Muscle layer of colon (tissue), 2 donors: ENCODE results near the gene MPPED2.

Experiments used
- H3K27ac ChIP-seq: one replicate; pipeline ENCODE4 v1.7.0; 2013; ENCODE audit warnings: low read depth, mild to moderate bottlenecking, low read length, moderate library complexity
- H3K27me3 ChIP-seq, 2 donors: one replicate each; pipeline ENCODE4 v1.7.0; 2013; ENCODE audit warnings: low read length in 2 of 2, mild to moderate bottlenecking in 2 of 2; ENCODE audit not compliant: insufficient read depth in 2 of 2, control insufficient read depth in 1 of 2
- H3K36me3 ChIP-seq: one replicate; pipeline ENCODE4 v1.7.0; 2013; ENCODE audit warnings: mild to moderate bottlenecking, low read length; ENCODE audit not compliant: insufficient read depth
- H3K4me1 ChIP-seq: one replicate; pipeline ENCODE4 v1.7.0; 2013; ENCODE audit warnings: mild to moderate bottlenecking, low read length; ENCODE audit not compliant: insufficient read depth
- H3K4me3 ChIP-seq, 2 donors: one replicate each; pipeline ENCODE4 v1.7.0; 2013; ENCODE audit warnings: low read length in 2 of 2, low read depth in 1 of 2, mild to moderate bottlenecking in 1 of 2, moderate library complexity in 1 of 2
- H3K9ac ChIP-seq: one replicate; pipeline ENCODE4 v1.7.0; 2013; ENCODE audit warnings: low read length
- H3K9me3 ChIP-seq: one replicate; pipeline ENCODE4 v1.7.0; 2013; ENCODE audit warnings: mild to moderate bottlenecking, low read length
- donor health status: abdominal sarcoma.
- donor health status: Adenocarcinoma of cecum.

MPPED2 gene

GRCh38 chr11:30481796-30482195, 104.4 kb downstream of the MPPED2 start:
- H3K27me3 ChIP-seq, result no peaks in the 10 kb centered on the region
- H3K9me3 ChIP-seq, result no peaks in the 10 kb centered on the region
- H3K4me3 ChIP-seq, result no peak overlapping the region
- H3K36me3 ChIP-seq, result no peaks in the 10 kb centered on the region
- H3K4me1 ChIP-seq, result peaks cover 37% of the 10 kb centered on the region
- no peak overlapping the region for H3K9ac ChIP-seq
- no peak overlapping the region for H3K27ac ChIP-seq

DNA sequence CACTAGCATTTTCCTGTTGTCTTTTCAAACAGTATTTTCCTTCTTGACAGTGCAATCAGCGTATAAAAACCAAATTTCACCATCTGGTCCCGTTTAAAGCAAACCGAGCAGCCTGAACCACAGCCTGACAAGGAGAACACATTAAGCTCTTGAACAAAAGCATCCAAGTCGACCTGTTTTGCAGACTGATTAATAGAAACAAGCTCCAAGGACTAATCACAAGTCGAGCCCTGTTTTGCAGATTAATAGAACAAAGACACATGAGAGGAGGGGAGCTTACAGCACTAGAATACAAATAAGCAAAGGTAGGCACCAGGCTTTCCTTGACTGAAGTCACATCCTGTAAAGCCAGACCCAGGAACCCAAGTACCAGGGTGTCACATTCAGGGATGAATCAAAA, 104.8 kb downstream of the MPPED2 start:
- no peak overlapping the region for H3K9ac ChIP-seq
- no peaks in the 10 kb centered on the region for H3K9me3 ChIP-seq
- H3K27ac ChIP-seq, result peak overlapping the region; percentile 30
- peaks cover 37% of the 10 kb centered on the region for H3K4me1 ChIP-seq
- no peak overlapping the region for H3K4me3 ChIP-seq
- no peaks in the 10 kb centered on the region for H3K36me3 ChIP-seq
- no peaks in the 10 kb centered on the region for H3K27me3 ChIP-seq

DNA sequence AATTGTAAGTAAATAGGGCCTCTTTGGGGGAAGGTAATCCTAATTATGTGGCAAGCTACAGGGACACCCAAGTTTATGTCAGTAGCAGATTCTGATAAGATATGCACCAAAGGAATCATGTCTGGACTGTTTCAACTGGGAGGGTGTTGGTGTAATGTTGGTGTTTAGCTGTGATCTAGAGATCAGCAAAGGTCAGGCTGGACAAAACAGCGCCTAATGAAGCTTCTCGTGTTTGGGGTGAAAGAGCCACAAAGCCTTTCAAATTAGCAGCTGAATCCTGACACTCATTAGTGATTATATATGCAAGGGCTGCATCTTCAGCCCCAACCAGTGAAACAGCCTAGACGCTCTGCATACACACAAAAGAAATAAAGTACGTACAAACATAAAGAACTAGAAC, 106.3 kb downstream of the MPPED2 start:
- no peaks in the 10 kb centered on the region for H3K27me3 ChIP-seq
- H3K4me1 ChIP-seq, result peaks cover 37% of the 10 kb centered on the region

DNA sequence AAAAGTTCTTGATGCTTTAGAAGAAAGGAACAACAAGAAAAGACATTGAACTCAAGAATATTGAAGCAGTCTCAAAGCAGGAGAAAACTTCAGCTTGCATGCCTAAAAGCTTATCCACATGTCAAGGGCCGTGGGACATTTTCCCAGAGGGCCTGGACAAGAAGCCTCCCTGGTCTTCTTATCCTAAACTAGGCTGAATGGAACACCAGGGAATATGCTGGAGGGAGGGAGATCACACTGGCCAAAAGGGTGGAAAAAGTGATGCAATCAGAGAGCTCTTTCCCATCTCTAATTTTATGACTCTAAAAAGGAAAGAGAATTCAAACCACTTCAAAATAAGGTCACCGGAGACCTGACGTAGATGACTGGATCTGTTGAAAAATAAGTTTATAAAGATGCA, 107.2 kb downstream of the MPPED2 start:
- H3K9ac ChIP-seq, result no peak overlapping the region
- peak overlapping the region in 1 of 2 donors; percentile 37 for H3K4me3 ChIP-seq
- no peaks in the 10 kb centered on the region for H3K9me3 ChIP-seq
- no peaks in the 10 kb centered on the region for H3K36me3 ChIP-seq
- peaks cover 37% of the 10 kb centered on the region for H3K4me1 ChIP-seq
- peak overlapping the region; percentile 35 for H3K27ac ChIP-seq
- H3K27me3 ChIP-seq, result no peaks in the 10 kb centered on the region

More for the DNA sequence above, 106.3 kb downstream of the MPPED2 start:
- H3K4me3 ChIP-seq, result no peak overlapping the region
- no peak overlapping the region for H3K9ac ChIP-seq
- H3K36me3 ChIP-seq, result no peaks in the 10 kb centered on the region
- no peak overlapping the region for H3K27ac ChIP-seq
- no peaks in the 10 kb centered on the region for H3K9me3 ChIP-seq

GRCh38 chr11:30477061-30477460, 109.1 kb downstream of the MPPED2 start:
- Histone ChIP-seq H3K9ac (no peak overlapping the region), H3K27me3 (no peaks in the 10 kb centered on the region), H3K4me3 (no peak overlapping the region), H3K36me3 (no peaks in the 10 kb centered on the region), H3K27ac (no peak overlapping the region), H3K4me1 (peaks cover 37% of the 10 kb centered on the region), H3K9me3 (no peaks in the 10 kb centered on the region)

DNA sequence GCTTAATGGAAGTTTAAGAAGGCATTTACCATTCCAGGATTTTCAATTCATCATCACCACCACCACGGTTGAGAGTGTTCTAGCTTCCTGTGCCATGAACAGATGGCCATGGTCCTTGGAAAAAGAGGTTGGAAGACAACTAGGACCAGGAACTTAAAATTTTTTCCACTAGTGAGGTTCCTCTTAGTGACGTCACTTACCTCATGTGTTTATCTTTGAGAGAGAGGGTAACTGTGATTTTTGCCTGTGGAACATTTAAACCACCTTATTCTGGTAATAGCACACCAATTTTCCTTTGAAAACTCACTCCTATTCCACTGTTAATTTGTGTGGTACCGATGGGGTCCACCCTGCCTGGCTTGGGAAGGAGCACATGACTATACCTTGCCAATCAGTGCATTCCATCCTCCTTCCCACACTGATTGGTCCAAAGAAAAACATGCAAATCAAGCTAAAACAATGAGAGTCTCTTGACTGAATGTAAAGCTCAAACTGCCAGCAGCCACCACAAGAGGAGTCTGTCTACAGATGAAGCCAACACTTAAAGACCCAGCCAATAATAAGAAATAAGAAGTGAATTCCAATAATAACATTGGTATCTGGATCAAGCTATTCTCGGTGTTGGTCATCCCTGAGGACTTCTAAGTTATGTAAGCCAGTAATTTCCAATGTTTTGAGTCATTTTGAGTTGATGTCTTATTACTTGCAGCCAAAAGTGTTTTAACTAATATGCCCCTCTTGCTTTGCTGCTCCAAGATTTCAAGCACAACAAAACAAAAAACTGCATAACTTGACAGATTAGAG, 111.8 kb downstream of the MPPED2 start:
- Histone ChIP-seq H3K27ac (no peak overlapping the region), H3K4me1 (peaks cover 13% of the 10 kb centered on the region), H3K4me3 (no peak overlapping the region), H3K36me3 (no peaks in the 10 kb centered on the region), H3K9ac (no peak overlapping the region), H3K9me3 (no peaks in the 10 kb centered on the region), H3K27me3 (no peaks in the 10 kb centered on the region)

DNA sequence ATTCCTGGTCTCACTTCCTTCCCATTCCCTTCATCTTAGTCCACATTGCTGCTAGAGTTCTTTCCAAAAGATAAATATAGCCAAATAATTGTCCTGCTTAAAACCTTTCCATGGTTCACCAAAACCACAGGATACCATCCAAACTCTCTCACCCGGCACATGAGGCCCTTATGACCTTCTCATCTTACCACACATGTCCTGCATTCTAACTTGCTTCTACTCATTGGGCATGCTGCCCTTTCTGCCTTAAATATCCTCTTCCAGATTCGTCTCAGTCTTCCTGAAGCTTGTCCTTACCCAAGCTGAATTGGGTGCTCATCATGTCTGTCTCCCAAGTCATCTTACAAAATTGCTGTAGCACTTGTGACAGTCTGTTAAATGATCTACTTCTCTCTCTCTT, 114.9 kb downstream of the MPPED2 start:
- no peak overlapping the region for H3K27ac ChIP-seq
- no peaks in the 10 kb centered on the region for H3K4me1 ChIP-seq
- no peaks in the 10 kb centered on the region for H3K9me3 ChIP-seq
- no peaks in the 10 kb centered on the region for H3K36me3 ChIP-seq
- no peak overlapping the region for H3K4me3 ChIP-seq
- H3K9ac ChIP-seq, result no peak overlapping the region
- no peaks in the 10 kb centered on the region for H3K27me3 ChIP-seq

- H3K9me3 ChIP-seq, result no peaks in the 10 kb centered on the region
- H3K4me1 ChIP-seq, result no peaks in the 10 kb centered on the region
- no peaks in the 10 kb centered on the region for H3K36me3 ChIP-seq
- H3K9ac ChIP-seq, result no peak overlapping the region
- H3K27ac ChIP-seq, result no peak overlapping the region
- H3K4me3 ChIP-seq, result no peak overlapping the region
- no peaks in the 10 kb centered on the region for H3K27me3 ChIP-seq
Observed at GRCh38 chr11:30468881-30469280, 117.3 kb downstream of the MPPED2 start.

DNA sequence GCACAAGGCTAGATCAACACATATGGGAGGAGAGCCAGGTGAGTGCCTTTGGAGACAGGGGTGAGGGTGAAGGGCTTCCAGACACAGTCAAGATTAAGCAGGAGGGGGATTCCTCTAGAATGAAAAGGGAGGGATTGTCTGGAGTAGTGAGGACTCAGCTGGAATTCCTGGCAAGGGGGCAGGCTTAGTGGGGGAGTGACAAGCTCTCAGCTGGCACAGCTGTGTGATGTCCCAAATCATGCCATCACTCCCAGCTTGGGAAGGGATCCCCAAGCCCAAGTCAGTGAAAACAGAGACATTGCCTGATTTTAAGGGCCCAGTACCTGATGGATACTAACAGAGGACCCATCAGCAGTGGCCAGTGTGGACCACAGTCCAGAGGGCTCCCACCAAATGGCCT, 119.0 kb downstream of the MPPED2 start:
- Histone ChIP-seq H3K4me3 (no peak overlapping the region), H3K36me3 (no peaks in the 10 kb centered on the region), H3K4me1 (no peaks in the 10 kb centered on the region), H3K27ac (no peak overlapping the region), H3K9me3 (no peaks in the 10 kb centered on the region), H3K9ac (no peak overlapping the region), H3K27me3 (no peaks in the 10 kb centered on the region)

DNA sequence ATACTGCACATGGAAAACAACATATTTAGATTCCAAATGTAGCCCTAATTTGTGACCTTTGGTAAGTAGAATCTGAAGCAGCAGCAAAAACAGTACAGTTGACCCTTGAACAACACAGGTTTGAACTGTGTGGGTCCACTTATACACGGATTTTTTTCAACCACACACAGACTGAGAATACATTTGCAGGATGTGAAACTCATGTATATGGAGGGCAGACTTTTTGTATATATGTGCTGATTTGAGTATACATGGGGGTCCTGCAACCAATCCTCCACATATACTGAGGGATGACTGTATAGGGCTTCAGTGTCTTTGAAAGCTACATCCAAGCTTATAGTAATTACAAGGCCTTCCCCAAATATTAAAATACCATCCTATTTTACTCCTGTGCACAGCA, 120.5 kb downstream of the MPPED2 start:
- no peak overlapping the region for H3K4me3 ChIP-seq
- no peak overlapping the region for H3K9ac ChIP-seq
- H3K36me3 ChIP-seq, result no peaks in the 10 kb centered on the region
- H3K27ac ChIP-seq, result no peak overlapping the region
- H3K4me1 ChIP-seq, result no peaks in the 10 kb centered on the region
- H3K27me3 ChIP-seq, result no peaks in the 10 kb centered on the region
- H3K9me3 ChIP-seq, result no peaks in the 10 kb centered on the region

- no peaks in the 10 kb centered on the region for H3K36me3 ChIP-seq
- H3K27me3 ChIP-seq, result no peaks in the 10 kb centered on the region
- no peaks in the 10 kb centered on the region for H3K4me1 ChIP-seq
- no peak overlapping the region for H3K4me3 ChIP-seq
- no peak overlapping the region for H3K9ac ChIP-seq
- no peak overlapping the region for H3K27ac ChIP-seq
- no peaks in the 10 kb centered on the region for H3K9me3 ChIP-seq
Observed at GRCh38 chr11:30465192-30465591, 121.0 kb downstream of the MPPED2 start.

GRCh38 chr11:30463266-30463665, 122.9 kb downstream of the MPPED2 start:
- no peak overlapping the region for H3K4me3 ChIP-seq
- H3K4me1 ChIP-seq, result no peaks in the 10 kb centered on the region
- H3K27ac ChIP-seq, result no peak overlapping the region
- H3K27me3 ChIP-seq, result no peaks in the 10 kb centered on the region
- H3K36me3 ChIP-seq, result no peaks in the 10 kb centered on the region
- no peak overlapping the region for H3K9ac ChIP-seq
- H3K9me3 ChIP-seq, result no peaks in the 10 kb centered on the region
